G401 (cell line): Measurements from ENCODE around the gene CCND1. TPM values are rescaled to one million over a fixed set of nuclear protein-coding genes. Genes with fewer than 3 reads are reported as not detected.

Source experiments
- DNase-seq: peaks from one replicate; pipeline ENCODE4 v3.0.0-alpha.2; 2015; ENCODE audit warnings: low spot score
- in situ Hi-C: cut with HindIII; loops from 2 replicates; pipeline ENCODE4 v1.10.0; 2016; ENCODE audit warnings: low sequenced_read_pairs, mixed read lengths
- total RNA-seq: library from RNA; depleted of rRNA; stranded (reverse); fragments of >200 nt; shearing (Covaris generic); gene quantifications from 2 replicates; pipeline ENCODE4 v1.2.3, GENCODE V29; 2014; rRNA removed

CCND1 gene
- total RNA-seq, 1 experiment from 2014 or later: 101 TPM

- no peak for DNase-seq
- in situ Hi-C loops: no loop called here
Measured at GRCh38 chr11:69696749-69697468, 56.0 kb downstream of the CCND1 start.

GRCh38 chr11:69697469-69697843, 56.5 kb downstream of the CCND1 start:
- no peak for DNase-seq
- in situ Hi-C loops: no loop called here

GRCh38 chr11:69697861-69698260, 56.9 kb downstream of the CCND1 start:
- no peak for DNase-seq
- in situ Hi-C loops: no loop called here

- in situ Hi-C loops: no loop called here
- no peak for DNase-seq
Measured at GRCh38 chr11:69698362-69698761, 57.4 kb downstream of the CCND1 start.

- in situ Hi-C loops: no loop called here
- DNase-seq: peak; percentile 37
Measured at GRCh38 chr11:69699213-69699612, 58.3 kb downstream of the CCND1 start.

GRCh38 chr11:69700278-69701140, 59.6 kb downstream of the CCND1 start:
- in situ Hi-C loops: no loop called here
- DNase-seq: peak; percentile 85

GRCh38 chr11:69702239-69702691, 61.3 kb downstream of the CCND1 start:
- no peak for DNase-seq
- in situ Hi-C loops: no loop called here

- in situ Hi-C loops: no loop called here
- no peak for DNase-seq
Measured at GRCh38 chr11:69702769-69703452, 62.0 kb downstream of the CCND1 start.

- no peak for DNase-seq
- in situ Hi-C loops: no loop called here
Measured at GRCh38 chr11:69703453-69703767, 62.5 kb downstream of the CCND1 start.

Other genes with a start within 250 kb of the CCND1 start
- gene LINC01488, start 159.5 kb upstream of the CCND1 start, total RNA-seq: not detected in 2 replicates
- gene LTO1, start 34.2 kb downstream of the CCND1 start, total RNA-seq: 17.1 and 19.8 TPM in 2 replicates
- not detected in 2 replicates for gene FGF19, start 62.9 kb downstream of the CCND1 start, total RNA-seq
- not detected in 2 replicates for gene FGF4, start 134.2 kb downstream of the CCND1 start, total RNA-seq
- not detected in 2 replicates for gene FGF3, start 178.3 kb downstream of the CCND1 start, total RNA-seq